Measurements from ENCODE around the gene CDCA3.

DNA sequence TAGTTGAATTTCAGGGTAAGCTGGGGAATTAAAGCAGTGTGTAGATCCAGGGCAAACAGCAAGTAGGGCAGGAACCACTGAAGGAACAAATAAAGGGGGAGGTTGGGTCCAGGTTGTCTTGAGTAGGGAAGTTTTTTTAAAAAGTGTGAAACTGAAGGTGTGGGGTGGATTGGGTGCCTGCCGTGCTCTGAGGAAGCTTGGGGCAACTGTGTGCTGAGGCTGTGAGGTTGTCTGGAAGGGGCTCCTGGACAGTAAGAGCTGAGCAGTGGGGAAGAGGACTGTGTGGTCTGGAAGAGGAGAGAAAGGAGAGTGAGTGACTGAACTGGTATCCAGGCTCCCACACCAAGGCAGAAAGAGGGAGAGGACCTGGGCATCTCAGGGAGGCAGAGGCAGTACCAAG is 40.3 kb downstream of the CDCA3 start:
- TF ChIP-seq, protein P1, sequence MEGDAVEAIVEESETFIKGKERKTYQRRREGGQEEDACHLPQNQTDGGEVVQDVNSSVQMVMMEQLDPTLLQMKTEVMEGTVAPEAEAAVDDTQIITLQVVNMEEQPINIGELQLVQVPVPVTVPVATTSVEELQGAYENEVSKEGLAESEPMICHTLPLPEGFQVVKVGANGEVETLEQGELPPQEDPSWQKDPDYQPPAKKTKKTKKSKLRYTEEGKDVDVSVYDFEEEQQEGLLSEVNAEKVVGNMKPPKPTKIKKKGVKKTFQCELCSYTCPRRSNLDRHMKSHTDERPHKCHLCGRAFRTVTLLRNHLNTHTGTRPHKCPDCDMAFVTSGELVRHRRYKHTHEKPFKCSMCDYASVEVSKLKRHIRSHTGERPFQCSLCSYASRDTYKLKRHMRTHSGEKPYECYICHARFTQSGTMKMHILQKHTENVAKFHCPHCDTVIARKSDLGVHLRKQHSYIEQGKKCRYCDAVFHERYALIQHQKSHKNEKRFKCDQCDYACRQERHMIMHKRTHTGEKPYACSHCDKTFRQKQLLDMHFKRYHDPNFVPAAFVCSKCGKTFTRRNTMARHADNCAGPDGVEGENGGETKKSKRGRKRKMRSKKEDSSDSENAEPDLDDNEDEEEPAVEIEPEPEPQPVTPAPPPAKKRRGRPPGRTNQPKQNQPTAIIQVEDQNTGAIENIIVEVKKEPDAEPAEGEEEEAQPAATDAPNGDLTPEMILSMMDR (conservative IDR thresholded peaks at IDR 0.05; ENCODE audit: low read depth, low read length) = no peak
- TF ChIP-seq POLR2A (IDR thresholded peaks at IDR 0.05; ENCODE audit: low read depth, low read length) = no peak
